ENCODE measurements around the gene ADM2.

Gene ADM2

GRCh38 chr22:50524676-50525103, 43.3 kb downstream of the ADM2 start:
- peaks cover 73% of the 10 kb centered on the region for H3K36me3 Mint-ChIP-seq (ENCODE audit: low read depth)
- H3K27ac Mint-ChIP-seq = peak overlapping the region; percentile 93
- no peaks in the 10 kb centered on the region for H3K27me3 Mint-ChIP-seq
- H3K9me3 Mint-ChIP-seq = no peaks in the 10 kb centered on the region
- peak overlapping the region; percentile 92 for H3K4me3 Mint-ChIP-seq
- no peak for DNase-seq
- H3K4me1 Mint-ChIP-seq (ENCODE audit: low read depth) = peaks cover 39% of the 10 kb centered on the region

- Mint-ChIP-seq H3K4me1 (ENCODE audit: low read depth) (peaks cover 39% of the 10 kb centered on the region), H3K4me3 (peak within 1 kb of the TSS; percentile 92), H3K9me3 (no peaks in the 10 kb centered on the region)
These were observed 43.9 kb downstream of the ADM2 start, which contains the start of gene SCO2 for GRCh38 chr22:50525104-50525857. TSS of gene SCO2 (minus strand) at chr22:50525598. CDS start at chr22:50524411, 1,187 bp downstream.

GRCh38 chr22:50525858-50526107, 44.4 kb downstream of the ADM2 start:
- peaks cover 62% of the 10 kb centered on the region for H3K36me3 Mint-ChIP-seq (ENCODE audit: low read depth)
- no peaks in the 10 kb centered on the region for H3K9me3 Mint-ChIP-seq
- no peak for DNase-seq
- H3K4me1 Mint-ChIP-seq (ENCODE audit: low read depth) = peaks cover 39% of the 10 kb centered on the region
- no peaks in the 10 kb centered on the region for H3K27me3 Mint-ChIP-seq
- H3K27ac Mint-ChIP-seq = peak overlapping the region; percentile 93
- peak overlapping the region; percentile 92 for H3K4me3 Mint-ChIP-seq

More at GRCh38 chr22:50525104-50525857, 43.9 kb downstream of the ADM2 start, which contains the start of gene SCO2:
- no peaks in the 10 kb centered on the region for H3K27me3 Mint-ChIP-seq
- H3K27ac Mint-ChIP-seq = peak within 1 kb of the TSS; percentile 93
- peaks cover 67% of the 10 kb centered on the region for H3K36me3 Mint-ChIP-seq (ENCODE audit: low read depth)
- DNase-seq = peak; percentile 99

- peak overlapping the region; percentile 93 for H3K27ac Mint-ChIP-seq
- H3K4me3 Mint-ChIP-seq = peak overlapping the region; percentile 92
- peaks cover 60% of the 10 kb centered on the region for H3K36me3 Mint-ChIP-seq (ENCODE audit: low read depth)
- no peaks in the 10 kb centered on the region for H3K27me3 Mint-ChIP-seq
- H3K4me1 Mint-ChIP-seq (ENCODE audit: low read depth) = peaks cover 41% of the 10 kb centered on the region
- no peaks in the 10 kb centered on the region for H3K9me3 Mint-ChIP-seq
- DNase-seq = peak; percentile 90
These were observed 44.9 kb downstream of the ADM2 start for GRCh38 chr22:50526108-50526833.

GRCh38 chr22:50526834-50527801, 45.8 kb downstream of the ADM2 start:
- Mint-ChIP-seq H3K27me3 (no peaks in the 10 kb centered on the region), H3K4me1 (ENCODE audit: low read depth) (peaks cover 41% of the 10 kb centered on the region), H3K9me3 (no peaks in the 10 kb centered on the region), H3K36me3 (ENCODE audit: low read depth) (peaks cover 51% of the 10 kb centered on the region), H3K27ac (peak overlapping the region; percentile 93), H3K4me3 (peak overlapping the region; percentile 83)
- DNase-seq = peak; percentile 75

- DNase-seq = no peak
- H3K27me3 Mint-ChIP-seq = no peaks in the 10 kb centered on the region
- peak overlapping the region; percentile 83 for H3K4me3 Mint-ChIP-seq
- no peaks in the 10 kb centered on the region for H3K9me3 Mint-ChIP-seq
- peak overlapping the region; percentile 93 for H3K27ac Mint-ChIP-seq
- peaks cover 43% of the 10 kb centered on the region for H3K36me3 Mint-ChIP-seq (ENCODE audit: low read depth)
- peaks cover 48% of the 10 kb centered on the region for H3K4me1 Mint-ChIP-seq (ENCODE audit: low read depth)
These were observed 46.8 kb downstream of the ADM2 start for GRCh38 chr22:50527921-50528681.

GRCh38 chr22:50528682-50529415, 47.5 kb downstream of the ADM2 start:
- no peaks in the 10 kb centered on the region for H3K9me3 Mint-ChIP-seq
- DNase-seq = no peak
- no peaks in the 10 kb centered on the region for H3K27me3 Mint-ChIP-seq
- peaks cover 49% of the 10 kb centered on the region for H3K4me1 Mint-ChIP-seq (ENCODE audit: low read depth)
- H3K4me3 Mint-ChIP-seq = peak overlapping the region; percentile 83
- peak overlapping the region; percentile 93 for H3K27ac Mint-ChIP-seq
- peaks cover 36% of the 10 kb centered on the region for H3K36me3 Mint-ChIP-seq (ENCODE audit: low read depth)

- Mint-ChIP-seq H3K4me1 (ENCODE audit: low read depth) (peaks cover 51% of the 10 kb centered on the region), H3K9me3 (no peaks in the 10 kb centered on the region), H3K27me3 (no peaks in the 10 kb centered on the region), H3K36me3 (ENCODE audit: low read depth) (peaks cover 30% of the 10 kb centered on the region), H3K4me3 (peak overlapping the region; percentile 83), H3K27ac (peak overlapping the region; percentile 71)
- DNase-seq = no peak
These were observed 48.1 kb downstream of the ADM2 start for GRCh38 chr22:50529416-50529896.

GRCh38 chr22:50529897-50530579, 48.7 kb downstream of the ADM2 start, which contains the start of gene TYMP:
TSS of gene TYMP (minus strand) at chr22:50530012. CDS start at chr22:50529709, 303 bp downstream.
- peaks cover 24% of the 10 kb centered on the region for H3K36me3 Mint-ChIP-seq (ENCODE audit: low read depth)
- no peaks in the 10 kb centered on the region for H3K27me3 Mint-ChIP-seq
- H3K27ac Mint-ChIP-seq = peak within 1 kb of the TSS; percentile 97
- peak; percentile 86 for DNase-seq
- no peaks in the 10 kb centered on the region for H3K9me3 Mint-ChIP-seq
- H3K4me1 Mint-ChIP-seq (ENCODE audit: low read depth) = peaks cover 49% of the 10 kb centered on the region
- peak within 1 kb of the TSS; percentile 90 for H3K4me3 Mint-ChIP-seq

- Mint-ChIP-seq H3K36me3 (ENCODE audit: low read depth) (peaks cover 24% of the 10 kb centered on the region), H3K4me1 (ENCODE audit: low read depth) (peaks cover 49% of the 10 kb centered on the region), H3K27me3 (no peaks in the 10 kb centered on the region), H3K4me3 (peak overlapping the region; percentile 90), H3K27ac (peak overlapping the region; percentile 97), H3K9me3 (no peaks in the 10 kb centered on the region)
- DNase-seq = no peak
These were observed 49.2 kb downstream of the ADM2 start for GRCh38 chr22:50530580-50530876.

- no peaks in the 10 kb centered on the region for H3K9me3 Mint-ChIP-seq
- H3K36me3 Mint-ChIP-seq (ENCODE audit: low read depth) = peaks cover 24% of the 10 kb centered on the region
- H3K27me3 Mint-ChIP-seq = no peaks in the 10 kb centered on the region
- H3K27ac Mint-ChIP-seq = peak overlapping the region; percentile 97
- peak; percentile 89 for DNase-seq
- peaks cover 49% of the 10 kb centered on the region for H3K4me1 Mint-ChIP-seq (ENCODE audit: low read depth)
- H3K4me3 Mint-ChIP-seq = peak overlapping the region; percentile 90
These were observed 49.7 kb downstream of the ADM2 start for GRCh38 chr22:50530877-50531545.

GRCh38 chr22:50531546-50531961, 50.2 kb downstream of the ADM2 start:
- H3K27ac Mint-ChIP-seq = peak overlapping the region; percentile 97
- DNase-seq = peak; percentile 84
- no peaks in the 10 kb centered on the region for H3K9me3 Mint-ChIP-seq
- peaks cover 54% of the 10 kb centered on the region for H3K4me1 Mint-ChIP-seq (ENCODE audit: low read depth)
- H3K27me3 Mint-ChIP-seq = no peaks in the 10 kb centered on the region
- peaks cover 24% of the 10 kb centered on the region for H3K36me3 Mint-ChIP-seq (ENCODE audit: low read depth)
- H3K4me3 Mint-ChIP-seq = peak overlapping the region; percentile 90
